GM11168 (cell line): ENCODE measurements around the gene AP5S1.

Source experiments
- in situ Hi-C: fragments of 300-500 bp; cut with MboI; formaldehyde crosslinking; loops from one replicate; pipeline ENCODE4 v1.12.0; 2022; ENCODE audit warnings: low sequenced_read_pairs; ENCODE audit not compliant: unreplicated experiment

The AP5S1 gene

GRCh38 chr20:3866464-3866863 lies 46.1 kb downstream of the AP5S1 start:
- in situ Hi-C loops = no loop called here

- in situ Hi-C loops = no loop called here
These were observed 47.5 kb downstream of the AP5S1 start for GRCh38 chr20:3867802-3868201.

- in situ Hi-C loops = no loop called here
These were observed 49.7 kb downstream of the AP5S1 start for GRCh38 chr20:3869839-3870634.

- in situ Hi-C loops = no loop called here
These were observed 51.4 kb downstream of the AP5S1 start for GRCh38 chr20:3871550-3872265.

GRCh38 chr20:3873507-3873906 lies 53.2 kb downstream of the AP5S1 start:
- in situ Hi-C loops = no loop called here

GRCh38 chr20:3874194-3874844 lies 54.0 kb downstream of the AP5S1 start:
- in situ Hi-C loops = no loop called here

- in situ Hi-C loops = no loop called here
These were observed 55.1 kb downstream of the AP5S1 start for GRCh38 chr20:3875378-3875974.

GRCh38 chr20:3876000-3876399 lies 55.7 kb downstream of the AP5S1 start:
- in situ Hi-C loops = no loop called here

GRCh38 chr20:3876676-3877075 lies 56.3 kb downstream of the AP5S1 start:
- in situ Hi-C loops = no loop called here
